ENCODE data around the gene FHAD1.

DNA sequence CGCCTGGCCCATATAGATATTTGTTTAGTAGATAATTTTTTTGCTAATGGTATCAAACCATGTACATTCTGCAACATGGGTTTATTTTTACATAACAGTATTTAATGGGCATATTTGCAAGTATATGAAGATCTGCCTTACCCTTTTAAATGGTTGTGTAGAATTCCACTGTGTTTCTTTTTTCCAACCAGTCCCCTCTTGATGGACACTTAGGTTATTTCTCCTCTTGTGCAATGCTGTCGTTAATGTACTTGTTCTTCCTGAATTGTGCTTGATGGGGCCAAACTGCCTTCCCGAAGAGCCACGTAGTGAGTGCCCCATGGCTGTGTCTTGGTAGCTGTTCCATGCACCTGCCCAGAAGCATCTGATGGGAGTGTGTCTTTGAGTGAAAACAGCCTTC lies 123.2 kb downstream of the FHAD1 start:
- no peak for TF ChIP-seq POLR2AphosphoS5 (IDR thresholded peaks at IDR 0.05)
- TF ChIP-seq, protein P1, sequence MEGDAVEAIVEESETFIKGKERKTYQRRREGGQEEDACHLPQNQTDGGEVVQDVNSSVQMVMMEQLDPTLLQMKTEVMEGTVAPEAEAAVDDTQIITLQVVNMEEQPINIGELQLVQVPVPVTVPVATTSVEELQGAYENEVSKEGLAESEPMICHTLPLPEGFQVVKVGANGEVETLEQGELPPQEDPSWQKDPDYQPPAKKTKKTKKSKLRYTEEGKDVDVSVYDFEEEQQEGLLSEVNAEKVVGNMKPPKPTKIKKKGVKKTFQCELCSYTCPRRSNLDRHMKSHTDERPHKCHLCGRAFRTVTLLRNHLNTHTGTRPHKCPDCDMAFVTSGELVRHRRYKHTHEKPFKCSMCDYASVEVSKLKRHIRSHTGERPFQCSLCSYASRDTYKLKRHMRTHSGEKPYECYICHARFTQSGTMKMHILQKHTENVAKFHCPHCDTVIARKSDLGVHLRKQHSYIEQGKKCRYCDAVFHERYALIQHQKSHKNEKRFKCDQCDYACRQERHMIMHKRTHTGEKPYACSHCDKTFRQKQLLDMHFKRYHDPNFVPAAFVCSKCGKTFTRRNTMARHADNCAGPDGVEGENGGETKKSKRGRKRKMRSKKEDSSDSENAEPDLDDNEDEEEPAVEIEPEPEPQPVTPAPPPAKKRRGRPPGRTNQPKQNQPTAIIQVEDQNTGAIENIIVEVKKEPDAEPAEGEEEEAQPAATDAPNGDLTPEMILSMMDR (IDR thresholded peaks at IDR 0.05) = no peak

Measured in upper lobe of left lung (tissue), 4 donors.